ENCODE measurements around the gene DIP2A. TPM values are rescaled to one million over a fixed set of nuclear protein-coding genes. Genes with fewer than 3 reads are reported as not detected.

DIP2A gene
- total and polyA plus RNA-seq, 2 experiments from 2014 or later, result 18.5 to 36.3 TPM

DNA sequence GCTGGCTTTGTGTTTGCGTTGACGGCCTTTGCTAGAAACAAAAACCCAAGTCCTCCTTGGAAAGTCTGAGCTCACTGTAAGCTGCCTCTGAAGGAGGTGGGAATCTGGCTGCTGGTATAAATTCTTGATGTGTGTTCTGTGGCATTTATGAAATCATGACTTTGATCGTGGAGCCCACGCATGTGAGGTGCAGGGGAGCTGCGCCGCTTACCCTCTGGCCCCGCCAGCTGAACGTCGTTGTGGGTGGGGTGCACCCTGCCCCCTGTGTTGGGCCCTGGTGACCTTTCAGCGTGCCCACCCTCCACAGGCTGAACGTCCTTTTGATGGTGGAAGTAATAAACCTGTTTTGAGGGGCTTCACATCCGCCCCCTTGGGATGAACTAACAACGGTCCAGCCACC lies 21.2 kb upstream of the DIP2A start:
- Mint-ChIP-seq H3K4me1 (no peaks in the 10 kb centered on the region), H3K4me3 (no peak overlapping the region), H3K27ac (peak overlapping the region; percentile 74; the same call in 1 of the 2 replicates), H3K27me3 (ENCODE audit: insufficient read depth, low read depth, poor library complexity) (peaks cover 7% of the 10 kb centered on the region), H3K9me3 (no peaks in the 10 kb centered on the region; the same call in 2 of the 3 replicates), H3K36me3 (ENCODE audit: low read depth) (peaks cover 69% of the 10 kb centered on the region)
- Histone ChIP-seq H3F3A (replicated peaks; ENCODE audit: low read depth) (0 out of 2 replicates have a peak, but pooled peaks cover 6% of the 10 kb centered on the region), H3K4me2 (no peak overlapping the region), H2AFZ (no peak overlapping the region), H3K4me3 (no peak overlapping the region), H3K4me1 (ENCODE audit: insufficient read depth) (no peaks in the 10 kb centered on the region), H3K79me2 (replicated peaks; ENCODE audit: insufficient read depth) (no peaks in the 10 kb centered on the region; the same call in 1 of the 2 replicates), H3K36me3 (ENCODE audit: insufficient read depth) (peaks cover 4% of the 10 kb centered on the region; the same call in 1 of the 2 replicates), H3K27me3 (ENCODE audit: insufficient read depth) (no peaks in the 10 kb centered on the region), H4K20me1 (replicated peaks; ENCODE audit: insufficient read depth) (no peaks in the 10 kb centered on the region; the same call in 1 of the 2 replicates), H3K9me2 (ENCODE audit: insufficient read depth) (no peaks in the 10 kb centered on the region), H3K27ac (ENCODE audit: low read depth) (no peak overlapping the region)
- no peak for DNase-seq (ENCODE audit: low spot score)
- TF ChIP-seq, protein P1, sequence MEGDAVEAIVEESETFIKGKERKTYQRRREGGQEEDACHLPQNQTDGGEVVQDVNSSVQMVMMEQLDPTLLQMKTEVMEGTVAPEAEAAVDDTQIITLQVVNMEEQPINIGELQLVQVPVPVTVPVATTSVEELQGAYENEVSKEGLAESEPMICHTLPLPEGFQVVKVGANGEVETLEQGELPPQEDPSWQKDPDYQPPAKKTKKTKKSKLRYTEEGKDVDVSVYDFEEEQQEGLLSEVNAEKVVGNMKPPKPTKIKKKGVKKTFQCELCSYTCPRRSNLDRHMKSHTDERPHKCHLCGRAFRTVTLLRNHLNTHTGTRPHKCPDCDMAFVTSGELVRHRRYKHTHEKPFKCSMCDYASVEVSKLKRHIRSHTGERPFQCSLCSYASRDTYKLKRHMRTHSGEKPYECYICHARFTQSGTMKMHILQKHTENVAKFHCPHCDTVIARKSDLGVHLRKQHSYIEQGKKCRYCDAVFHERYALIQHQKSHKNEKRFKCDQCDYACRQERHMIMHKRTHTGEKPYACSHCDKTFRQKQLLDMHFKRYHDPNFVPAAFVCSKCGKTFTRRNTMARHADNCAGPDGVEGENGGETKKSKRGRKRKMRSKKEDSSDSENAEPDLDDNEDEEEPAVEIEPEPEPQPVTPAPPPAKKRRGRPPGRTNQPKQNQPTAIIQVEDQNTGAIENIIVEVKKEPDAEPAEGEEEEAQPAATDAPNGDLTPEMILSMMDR (conservative IDR thresholded peaks at IDR 0.05; ENCODE audit: low read depth in 2 of 2), result no peak
- TF ChIP-seq ZNF331 (CRISPR knock-in tag; IDR thresholded peaks at IDR 0.05; ENCODE audit: low read depth) (no peak), POLR2AphosphoS5 (IDR thresholded peaks at IDR 0.05; ENCODE audit: low read depth) (no peak), JUNB (IDR thresholded peaks at IDR 0.05; ENCODE audit: unreplicated experiment) (no peak), ZNF114 (CRISPR knock-in tag; IDR thresholded peaks at IDR 0.05) (no peak)
- no peak for ATAC-seq

DNA sequence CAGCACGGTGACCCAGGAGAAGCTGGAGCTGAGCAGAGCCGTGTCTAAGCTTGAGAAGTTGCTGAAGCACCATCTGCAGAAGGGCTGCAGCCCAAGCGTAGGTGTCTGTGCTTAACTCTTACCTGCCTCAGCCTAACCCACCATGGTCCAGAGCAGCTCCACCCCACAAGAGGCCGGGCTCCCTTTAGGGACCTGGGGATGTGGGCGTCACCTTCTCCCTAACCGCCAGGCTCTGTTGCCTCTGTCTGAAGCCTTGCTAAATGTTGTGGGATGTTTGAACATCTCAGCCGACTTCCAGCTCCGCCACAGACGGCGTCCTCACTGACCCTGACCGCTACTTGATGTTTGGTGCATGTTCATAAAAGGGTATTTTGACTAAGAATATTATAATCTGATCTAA lies 20.4 kb upstream of the DIP2A start:
- Histone ChIP-seq H4K20me1 (replicated peaks; ENCODE audit: insufficient read depth) (no peaks in the 10 kb centered on the region; the same call in 1 of the 2 replicates), H3K4me2 (no peak overlapping the region), H3K27me3 (ENCODE audit: insufficient read depth) (no peaks in the 10 kb centered on the region), H3K4me1 (ENCODE audit: insufficient read depth) (no peaks in the 10 kb centered on the region), H3K4me3 (no peak overlapping the region), H3K9me2 (ENCODE audit: insufficient read depth) (no peaks in the 10 kb centered on the region), H3F3A (replicated peaks; ENCODE audit: low read depth) (0 out of 2 replicates have a peak, but pooled peaks cover 6% of the 10 kb centered on the region), H3K27ac (ENCODE audit: low read depth) (no peak overlapping the region), H2AFZ (no peak overlapping the region), H3K79me2 (replicated peaks; ENCODE audit: insufficient read depth) (no peaks in the 10 kb centered on the region; the same call in 1 of the 2 replicates), H3K36me3 (ENCODE audit: insufficient read depth) (peaks cover 6% of the 10 kb centered on the region; the same call in 1 of the 2 replicates)
- ATAC-seq (no peak), DNase-seq (ENCODE audit: low spot score) (no peak)
- no peak overlapping the region for H3K4me3 Mint-ChIP-seq
- H3K9me3 Mint-ChIP-seq, result no peaks in the 10 kb centered on the region; the same call in 2 of the 3 replicates
- H3K36me3 Mint-ChIP-seq (ENCODE audit: low read depth), result peaks cover 76% of the 10 kb centered on the region
- peaks cover 6% of the 10 kb centered on the region; the same call in 2 of the 3 replicates for H3K4me1 Mint-ChIP-seq
- peaks cover 10% of the 10 kb centered on the region for H3K27me3 Mint-ChIP-seq (ENCODE audit: insufficient read depth, low read depth, poor library complexity)
- no peak overlapping the region for H3K27ac Mint-ChIP-seq
- TF ChIP-seq ZNF114 (CRISPR knock-in tag; IDR thresholded peaks at IDR 0.05) (no peak), CREB1 (CRISPR knock-in tag; IDR thresholded peaks at IDR 0.05; ENCODE audit: low read depth) (no peak), EZH2phosphoT487 (IDR thresholded peaks at IDR 0.05; ENCODE audit: unreplicated experiment) (no peak), ZNF331 (CRISPR knock-in tag; IDR thresholded peaks at IDR 0.05; ENCODE audit: low read depth) (no peak)
- TF ChIP-seq, protein P2, sequence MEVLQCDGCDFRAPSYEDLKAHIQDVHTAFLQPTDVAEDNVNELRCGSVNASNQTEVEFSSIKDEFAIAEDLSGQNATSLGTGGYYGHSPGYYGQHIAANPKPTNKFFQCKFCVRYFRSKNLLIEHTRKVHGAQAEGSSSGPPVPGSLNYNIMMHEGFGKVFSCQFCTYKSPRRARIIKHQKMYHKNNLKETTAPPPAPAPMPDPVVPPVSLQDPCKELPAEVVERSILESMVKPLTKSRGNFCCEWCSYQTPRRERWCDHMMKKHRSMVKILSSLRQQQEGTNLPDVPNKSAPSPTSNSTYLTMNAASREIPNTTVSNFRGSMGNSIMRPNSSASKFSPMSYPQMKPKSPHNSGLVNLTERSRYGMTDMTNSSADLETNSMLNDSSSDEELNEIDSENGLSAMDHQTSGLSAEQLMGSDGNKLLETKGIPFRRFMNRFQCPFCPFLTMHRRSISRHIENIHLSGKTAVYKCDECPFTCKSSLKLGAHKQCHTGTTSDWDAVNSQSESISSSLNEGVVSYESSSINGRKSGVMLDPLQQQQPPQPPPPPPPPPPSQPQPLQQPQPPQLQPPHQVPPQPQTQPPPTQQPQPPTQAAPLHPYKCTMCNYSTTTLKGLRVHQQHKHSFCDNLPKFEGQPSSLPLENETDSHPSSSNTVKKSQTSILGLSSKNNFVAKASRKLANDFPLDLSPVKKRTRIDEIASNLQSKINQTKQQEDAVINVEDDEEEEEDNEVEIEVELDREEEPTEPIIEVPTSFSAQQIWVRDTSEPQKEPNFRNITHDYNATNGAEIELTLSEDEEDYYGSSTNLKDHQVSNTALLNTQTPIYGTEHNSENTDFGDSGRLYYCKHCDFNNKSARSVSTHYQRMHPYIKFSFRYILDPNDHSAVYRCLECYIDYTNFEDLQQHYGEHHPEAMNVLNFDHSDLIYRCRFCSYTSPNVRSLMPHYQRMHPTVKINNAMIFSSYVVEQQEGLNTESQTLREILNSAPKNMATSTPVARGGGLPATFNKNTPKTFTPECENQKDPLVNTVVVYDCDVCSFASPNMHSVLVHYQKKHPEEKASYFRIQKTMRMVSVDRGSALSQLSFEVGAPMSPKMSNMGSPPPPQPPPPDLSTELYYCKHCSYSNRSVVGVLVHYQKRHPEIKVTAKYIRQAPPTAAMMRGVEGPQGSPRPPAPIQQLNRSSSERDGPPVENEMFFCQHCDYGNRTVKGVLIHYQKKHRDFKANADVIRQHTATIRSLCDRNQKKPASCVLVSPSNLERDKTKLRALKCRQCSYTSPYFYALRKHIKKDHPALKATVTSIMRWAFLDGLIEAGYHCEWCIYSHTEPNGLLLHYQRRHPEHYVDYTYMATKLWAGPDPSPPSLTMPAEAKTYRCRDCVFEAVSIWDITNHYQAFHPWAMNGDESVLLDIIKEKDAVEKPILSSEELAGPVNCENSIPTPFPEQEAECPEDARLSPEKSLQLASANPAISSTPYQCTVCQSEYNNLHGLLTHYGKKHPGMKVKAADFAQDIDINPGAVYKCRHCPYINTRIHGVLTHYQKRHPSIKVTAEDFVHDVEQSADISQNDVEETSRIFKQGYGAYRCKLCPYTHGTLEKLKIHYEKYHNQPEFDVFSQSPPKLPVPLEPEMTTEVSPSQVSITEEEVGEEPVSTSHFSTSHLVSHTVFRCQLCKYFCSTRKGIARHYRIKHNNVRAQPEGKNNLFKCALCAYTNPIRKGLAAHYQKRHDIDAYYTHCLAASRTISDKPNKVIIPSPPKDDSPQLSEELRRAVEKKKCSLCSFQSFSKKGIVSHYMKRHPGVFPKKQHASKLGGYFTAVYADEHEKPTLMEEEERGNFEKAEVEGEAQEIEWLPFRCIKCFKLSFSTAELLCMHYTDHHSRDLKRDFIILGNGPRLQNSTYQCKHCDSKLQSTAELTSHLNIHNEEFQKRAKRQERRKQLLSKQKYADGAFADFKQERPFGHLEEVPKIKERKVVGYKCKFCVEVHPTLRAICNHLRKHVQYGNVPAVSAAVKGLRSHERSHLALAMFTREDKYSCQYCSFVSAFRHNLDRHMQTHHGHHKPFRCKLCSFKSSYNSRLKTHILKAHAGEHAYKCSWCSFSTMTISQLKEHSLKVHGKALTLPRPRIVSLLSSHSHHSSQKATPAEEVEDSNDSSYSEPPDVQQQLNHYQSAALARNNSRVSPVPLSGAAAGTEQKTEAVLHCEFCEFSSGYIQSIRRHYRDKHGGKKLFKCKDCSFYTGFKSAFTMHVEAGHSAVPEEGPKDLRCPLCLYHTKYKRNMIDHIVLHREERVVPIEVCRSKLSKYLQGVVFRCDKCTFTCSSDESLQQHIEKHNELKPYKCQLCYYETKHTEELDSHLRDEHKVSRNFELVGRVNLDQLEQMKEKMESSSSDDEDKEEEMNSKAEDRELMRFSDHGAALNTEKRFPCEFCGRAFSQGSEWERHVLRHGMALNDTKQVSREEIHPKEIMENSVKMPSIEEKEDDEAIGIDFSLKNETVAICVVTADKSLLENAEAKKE (CRISPR knock-in tag; IDR thresholded peaks at IDR 0.05), result no peak
- TF ChIP-seq, protein P1 (conservative IDR thresholded peaks at IDR 0.05; ENCODE audit: low read depth in 2 of 2), result no peak

Measured in GM23338 (cell line).